Peyer's patch (tissue), 4 donors: ENCODE results near the gene CFDP1.

ENCODE experiments used
- POLR2A ChIP-seq, 2 donors: fragments of 450-650 bp; IDR thresholded peaks; one replicate each; pipeline ENCODE4 v1.5.1; 2017; ENCODE audit warnings: antibody characterized with exemption in 2 of 2, mild to moderate bottlenecking in 2 of 2, moderate library complexity in 2 of 2
- TF ChIP-seq, protein P1 (sequence below), 6 experiments: fragments of 450-650 bp in 4 of 6; fragments of 200-600 bp in 2 of 6; sonication (generic) in 1 of 6; IDR thresholded peaks; one replicate each; pipeline ENCODE4 v1.5.1; 2017 to 2019; ENCODE audit warnings: antibody characterized with exemption in 6 of 6, mild to moderate bottlenecking in 3 of 6, moderate library complexity in 1 of 6

DNA sequence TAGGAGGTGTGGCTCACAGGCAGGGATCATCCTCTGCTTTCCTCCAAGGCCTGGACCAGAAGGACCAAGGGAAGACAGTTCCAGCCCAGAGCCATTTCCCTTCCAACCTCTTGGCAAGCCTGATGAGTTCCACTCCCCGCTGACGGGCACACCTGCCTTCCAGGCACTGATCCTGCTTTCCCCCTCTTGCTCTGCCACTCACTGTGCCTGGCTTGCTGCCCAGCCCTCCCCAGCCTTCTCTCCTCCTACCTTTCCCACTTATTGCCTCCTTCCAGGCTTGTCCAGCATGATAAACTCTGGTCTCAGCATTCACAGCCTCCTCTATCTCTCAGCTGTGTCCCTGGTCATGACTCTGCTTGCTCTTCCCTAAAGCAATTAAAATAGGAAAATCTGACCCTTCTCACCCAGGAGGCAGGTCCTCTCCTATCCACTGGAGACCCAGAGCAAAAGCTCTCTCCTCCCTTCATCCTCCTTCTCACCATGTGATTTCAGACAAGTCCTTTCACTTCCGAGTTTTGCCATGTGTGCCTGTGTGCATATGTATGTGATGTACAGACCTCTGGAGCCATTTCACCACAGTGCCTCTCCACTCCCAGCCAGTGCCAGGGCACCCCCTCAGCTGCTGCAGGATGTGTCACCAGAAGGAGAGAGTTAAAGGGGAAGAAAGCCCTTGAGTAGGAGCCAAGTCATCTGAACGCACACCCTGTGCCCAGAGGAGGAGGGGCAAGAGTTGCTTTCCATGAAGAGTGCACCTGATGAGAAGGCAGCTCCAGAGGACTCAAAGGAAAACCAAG is 44.6 kb upstream of the CFDP1 start:
- TF ChIP-seq, protein P1, sequence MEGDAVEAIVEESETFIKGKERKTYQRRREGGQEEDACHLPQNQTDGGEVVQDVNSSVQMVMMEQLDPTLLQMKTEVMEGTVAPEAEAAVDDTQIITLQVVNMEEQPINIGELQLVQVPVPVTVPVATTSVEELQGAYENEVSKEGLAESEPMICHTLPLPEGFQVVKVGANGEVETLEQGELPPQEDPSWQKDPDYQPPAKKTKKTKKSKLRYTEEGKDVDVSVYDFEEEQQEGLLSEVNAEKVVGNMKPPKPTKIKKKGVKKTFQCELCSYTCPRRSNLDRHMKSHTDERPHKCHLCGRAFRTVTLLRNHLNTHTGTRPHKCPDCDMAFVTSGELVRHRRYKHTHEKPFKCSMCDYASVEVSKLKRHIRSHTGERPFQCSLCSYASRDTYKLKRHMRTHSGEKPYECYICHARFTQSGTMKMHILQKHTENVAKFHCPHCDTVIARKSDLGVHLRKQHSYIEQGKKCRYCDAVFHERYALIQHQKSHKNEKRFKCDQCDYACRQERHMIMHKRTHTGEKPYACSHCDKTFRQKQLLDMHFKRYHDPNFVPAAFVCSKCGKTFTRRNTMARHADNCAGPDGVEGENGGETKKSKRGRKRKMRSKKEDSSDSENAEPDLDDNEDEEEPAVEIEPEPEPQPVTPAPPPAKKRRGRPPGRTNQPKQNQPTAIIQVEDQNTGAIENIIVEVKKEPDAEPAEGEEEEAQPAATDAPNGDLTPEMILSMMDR (IDR thresholded peaks at IDR 0.05), result no peak
- no peak for TF ChIP-seq POLR2A (IDR thresholded peaks at IDR 0.05)
